ENCODE measurements around the gene MAGI2.

- no peak for TF ChIP-seq CTCF (IDR thresholded peaks at IDR 0.05)
- no peak for TF ChIP-seq POLR2A (IDR thresholded peaks at IDR 0.05)
These were observed 48.1 kb downstream of the MAGI2 start for GRCh38 chr7:79405368-79405767.

Measured in esophagus squamous epithelium (tissue), 4 donors.